ENCODE results near the gene SRRM3.

DNA sequence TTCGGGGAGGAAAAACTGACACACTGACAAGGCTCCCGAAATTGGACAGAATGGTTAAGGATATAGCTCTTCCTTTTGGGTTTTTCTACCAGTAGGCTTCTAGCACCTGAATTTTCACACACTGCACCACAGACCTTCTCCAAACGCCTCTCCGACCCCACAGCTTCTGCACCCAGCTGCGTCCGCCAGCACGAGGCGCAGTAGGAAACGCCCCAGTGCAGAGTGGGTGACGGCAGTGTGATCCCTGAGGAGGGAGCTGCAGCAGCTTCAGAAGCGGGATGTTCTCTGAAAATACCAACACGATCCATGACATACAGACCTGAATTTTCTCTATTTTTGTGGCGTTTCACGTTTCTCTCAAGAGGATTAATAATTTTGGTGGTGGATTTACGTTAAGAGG lies 126.7 kb downstream of the SRRM3 start:
- TF ChIP-seq POLR2A (IDR thresholded peaks at IDR 0.05) = no peak
- TF ChIP-seq CTCF (IDR thresholded peaks at IDR 0.05 in 8 of 11, conservative IDR thresholded peaks at IDR 0.05 in 3 of 11) = no peak
- TF ChIP-seq POLR2AphosphoS5 (IDR thresholded peaks at IDR 0.05) = no peak
